DLD1 (cell line): ENCODE results near the gene GPR139.

Experiments
- in situ Hi-C: cut with HindIII; loops from 2 replicates; pipeline ENCODE4 v1.10.0; 2017; ENCODE audit warnings: low sequenced_read_pairs

The GPR139 gene

GRCh38 chr16:20073203-20074098 is at the start of gene GPR139:
Gene GPR139, minus strand, starts transcription at chr16:20073890. Its CDS starts 274 bp downstream, at chr16:20073616.
- in situ Hi-C loops = no loop called here

DNA sequence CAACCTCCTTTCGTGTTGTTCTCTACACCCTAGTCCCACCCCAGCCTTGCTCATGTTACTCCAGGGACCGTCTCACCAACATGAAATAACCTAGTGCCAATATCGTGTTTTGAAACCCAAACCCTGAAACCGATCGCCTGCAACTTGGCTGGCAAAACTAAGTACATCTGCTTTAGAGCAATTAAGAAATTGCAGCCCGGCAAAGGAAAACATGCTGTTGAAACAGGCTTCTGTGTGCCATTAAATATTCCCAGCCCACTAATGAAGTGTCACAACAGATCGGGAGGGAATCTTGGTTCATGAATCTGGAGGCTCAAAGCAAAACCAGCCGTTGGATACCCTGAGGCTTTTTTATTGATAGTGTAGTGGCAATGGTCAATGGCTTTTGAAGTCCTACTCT is 48.3 kb upstream of the GPR139 start:
- in situ Hi-C loops = no loop called here

DNA sequence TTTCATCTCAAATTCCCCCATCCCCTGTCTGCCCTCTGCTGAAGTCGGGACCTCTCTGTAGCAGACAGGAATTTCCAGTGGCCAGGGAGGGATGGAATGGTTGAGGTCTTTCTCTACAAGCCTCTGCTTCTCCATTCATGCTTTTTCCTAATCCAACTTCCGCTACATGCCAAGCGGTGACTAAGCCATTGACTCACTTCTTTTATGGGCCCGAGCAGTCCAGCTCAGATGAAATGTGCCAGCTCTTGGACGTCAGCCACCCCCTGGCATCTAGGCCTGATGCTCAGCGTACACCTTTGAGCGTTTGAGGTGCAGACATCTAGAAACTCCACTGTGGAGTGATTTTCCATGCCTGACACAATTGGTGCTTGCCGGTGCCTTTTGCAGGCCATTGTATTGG is 40.7 kb upstream of the GPR139 start:
- in situ Hi-C loops = no loop called here

DNA sequence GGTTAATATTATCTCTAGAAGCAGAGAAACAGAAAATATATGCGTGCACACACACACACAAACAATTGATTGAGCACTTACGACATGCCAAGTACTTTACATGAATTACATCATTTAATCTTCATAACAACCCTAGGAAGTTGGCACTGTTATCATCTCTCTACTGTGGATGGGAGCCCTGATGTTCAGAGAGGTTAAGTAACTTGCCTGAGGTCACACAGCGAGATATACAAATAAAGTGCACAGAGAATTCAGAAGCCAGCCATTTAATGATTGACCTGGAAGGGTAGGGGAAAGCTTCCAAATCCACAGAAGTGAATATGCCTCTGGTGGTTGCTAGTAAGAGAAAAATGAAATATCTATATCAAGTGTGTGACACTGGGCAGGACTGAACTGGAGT is 37.5 kb upstream of the GPR139 start:
- in situ Hi-C loops = no loop called here

- in situ Hi-C loops = no loop called here
Measured at GRCh38 chr16:20107083-20107482, 33.4 kb upstream of the GPR139 start.

GRCh38 chr16:20104563-20105183 is 31.0 kb upstream of the GPR139 start:
- in situ Hi-C loops = no loop called here

GRCh38 chr16:20102521-20102920 is 28.8 kb upstream of the GPR139 start:
- in situ Hi-C loops = no loop called here

- in situ Hi-C loops = no loop called here
Measured at GRCh38 chr16:20102021-20102420, 28.3 kb upstream of the GPR139 start.

- in situ Hi-C loops = no loop called here
Measured at GRCh38 chr16:20099375-20099774, 25.7 kb upstream of the GPR139 start.

DNA sequence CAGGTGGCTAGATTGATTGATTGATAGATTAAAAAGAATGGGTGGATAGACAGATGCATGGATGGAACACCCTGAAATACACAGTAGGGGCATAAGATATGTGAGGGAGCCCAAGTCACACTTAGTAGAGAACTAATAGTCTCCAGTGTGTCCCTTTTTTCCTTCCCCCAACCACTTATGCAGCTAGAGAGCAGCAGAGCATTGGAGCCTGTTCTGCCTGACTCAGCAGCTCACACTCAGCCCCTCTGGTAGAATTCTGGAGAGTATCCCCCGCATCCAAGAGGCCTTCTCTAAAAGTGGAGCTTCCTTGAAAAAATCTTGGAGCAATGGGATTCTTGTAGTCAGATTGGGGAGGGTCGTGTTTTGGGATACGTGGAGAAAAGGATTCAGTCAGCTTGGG is 20.5 kb upstream of the GPR139 start:
- in situ Hi-C loops = no loop called here

DNA sequence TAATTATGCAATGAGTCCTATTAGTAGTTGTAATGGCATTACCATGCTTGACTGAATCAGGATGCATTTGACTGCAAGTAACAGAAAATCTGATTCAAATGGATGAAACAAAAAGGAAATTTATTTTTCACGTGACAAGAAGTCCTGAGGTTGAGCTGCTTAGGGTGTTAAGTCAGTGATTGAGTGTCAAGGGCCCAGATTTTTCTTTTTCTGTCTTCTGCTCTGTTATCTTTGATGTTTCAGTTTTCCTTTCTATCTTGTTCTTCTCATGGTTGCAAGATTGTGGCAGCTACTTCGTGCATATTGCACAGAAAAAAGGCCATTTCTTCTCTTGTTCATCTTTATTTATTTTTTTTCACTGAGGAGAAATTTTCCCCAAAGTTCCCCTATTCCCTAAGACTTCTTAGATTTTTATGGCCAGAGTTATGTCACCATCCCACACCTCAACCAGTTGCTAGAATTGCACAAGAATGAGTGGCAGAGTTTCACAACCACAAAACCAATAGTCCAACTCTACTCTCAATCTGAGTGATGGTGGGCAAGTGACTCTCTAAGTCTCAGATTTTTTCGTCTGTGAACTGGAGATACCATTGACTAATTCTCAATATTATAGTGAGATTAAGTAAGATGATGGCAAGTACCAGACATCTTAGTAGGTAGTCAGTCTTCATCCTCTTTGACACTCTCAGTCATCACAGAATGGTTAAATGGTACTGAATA is 15.7 kb upstream of the GPR139 start:
- in situ Hi-C loops = no loop called here

DNA sequence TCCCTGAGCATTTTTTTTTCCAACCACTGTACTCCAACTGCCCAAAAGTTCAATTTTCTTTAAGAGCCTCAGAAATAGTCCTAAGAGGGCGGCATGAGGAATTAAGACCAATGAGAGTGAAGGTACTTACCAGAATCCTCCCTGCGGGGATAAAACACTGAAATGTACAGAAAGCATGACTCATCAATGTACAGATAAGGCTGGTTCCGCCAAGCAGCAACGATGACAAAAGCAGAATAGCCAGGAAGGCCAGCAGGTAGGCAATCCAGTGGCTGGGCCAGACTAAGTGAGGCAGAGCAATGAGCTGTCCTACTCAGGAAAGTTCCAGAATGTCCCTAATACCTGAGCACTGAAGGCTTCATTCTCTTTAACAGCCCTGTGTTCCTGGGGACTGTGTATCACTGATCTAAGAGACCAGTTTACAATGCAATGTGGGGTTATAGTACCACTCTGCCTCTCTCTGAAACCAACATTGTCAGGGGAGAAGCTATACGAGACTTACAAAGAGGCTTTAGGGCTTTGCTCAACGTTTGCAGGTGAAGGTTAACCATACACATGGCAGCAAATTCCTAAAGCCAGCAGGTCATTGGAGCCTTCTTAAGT is 11.0 kb upstream of the GPR139 start:
- in situ Hi-C loops = no loop called here

DNA sequence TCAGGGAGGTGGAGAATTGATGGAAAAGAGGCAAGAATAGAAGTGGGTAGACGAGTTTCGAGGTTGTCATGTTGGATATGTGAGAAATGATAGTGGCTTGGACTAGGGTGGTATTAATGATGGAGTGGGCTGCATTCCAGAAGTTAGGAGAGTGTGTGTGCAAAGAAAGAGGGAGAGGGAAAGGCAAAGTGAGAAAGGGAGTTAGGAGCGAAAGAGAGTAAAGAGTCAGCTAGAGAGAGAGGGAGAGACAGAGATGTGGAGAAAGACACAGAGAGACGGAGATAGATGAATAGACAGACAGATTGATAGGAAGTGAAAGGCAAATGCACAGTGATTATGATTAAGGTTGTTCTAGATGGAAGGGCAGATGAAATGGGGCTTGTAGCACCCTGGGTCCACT is 5.4 kb upstream of the GPR139 start:
- in situ Hi-C loops = no loop called here

DNA sequence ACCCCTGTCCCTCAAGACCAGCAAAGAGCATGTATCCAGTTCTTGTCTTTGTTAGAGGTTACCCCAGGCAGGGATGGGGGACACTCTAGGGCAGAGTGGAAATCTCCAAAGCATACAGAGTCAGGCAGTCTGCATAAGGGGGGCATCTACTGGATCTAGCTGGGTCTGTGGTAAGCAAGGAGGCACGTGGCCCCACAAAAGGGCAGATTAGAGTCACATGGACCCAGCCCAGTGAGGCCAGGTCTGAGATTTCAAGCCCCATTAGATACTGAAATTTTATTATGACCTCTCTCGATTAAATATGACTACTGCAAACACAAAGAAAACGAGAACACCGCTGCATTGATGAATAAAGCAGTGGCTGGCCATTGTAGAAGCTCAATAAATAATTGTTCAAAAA is 1.6 kb upstream of the GPR139 start:
- in situ Hi-C loops = no loop called here

- in situ Hi-C loops = no loop called here
Measured at GRCh38 chr16:20074099-20074991, 655 bp upstream of the GPR139 start.

GRCh38 chr16:20072874-20073202 is 852 bp downstream of the GPR139 start:
- in situ Hi-C loops = no loop called here

DNA sequence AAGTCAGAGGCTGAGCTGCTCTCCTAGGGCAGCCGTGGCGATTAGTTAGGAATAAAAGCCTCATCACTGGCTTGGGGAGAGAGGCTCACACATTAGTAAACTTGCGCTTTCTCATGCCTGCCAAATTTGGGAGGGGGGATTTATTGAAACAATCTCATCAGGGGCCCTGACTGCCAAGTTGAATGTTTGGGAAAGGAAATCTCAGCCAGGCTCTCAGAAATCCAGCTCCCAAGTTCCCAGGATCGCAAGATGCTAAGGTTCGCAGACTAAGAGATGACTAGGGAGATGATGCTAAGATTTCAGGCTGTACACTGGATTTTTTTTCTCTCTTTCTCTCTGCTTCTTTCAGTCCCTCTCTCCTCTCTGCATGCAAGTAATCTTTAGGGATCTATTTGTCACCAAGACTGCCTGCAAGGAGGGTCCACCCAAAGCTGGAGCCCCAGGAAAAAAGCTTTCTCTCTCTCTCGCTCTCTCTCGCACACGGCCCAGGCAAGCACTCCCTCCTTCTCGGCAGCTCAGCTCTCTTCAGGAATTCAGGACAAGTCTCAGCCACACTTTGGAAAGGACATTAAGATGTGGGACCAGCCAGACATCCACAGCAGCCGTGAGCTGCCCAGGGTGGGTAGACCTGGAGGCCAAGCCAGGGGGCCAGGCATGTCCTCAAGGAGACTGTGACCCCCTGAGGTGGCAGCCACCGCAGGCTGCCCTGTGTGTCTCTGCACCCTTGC is 1.4 kb downstream of the GPR139 start:
- in situ Hi-C loops = no loop called here

- in situ Hi-C loops = no loop called here
Measured at GRCh38 chr16:20064931-20065330, 8.8 kb downstream of the GPR139 start.

- in situ Hi-C loops = no loop called here
Measured at GRCh38 chr16:20064520-20064919, 9.2 kb downstream of the GPR139 start.

- in situ Hi-C loops = no loop called here
Measured at GRCh38 chr16:20061132-20061531, 12.6 kb downstream of the GPR139 start.
